Measurements from ENCODE around the gene TCF15.
"Not testable (repeated sequence)": the region's sequence is repeated elsewhere in the genome, so short reads cannot be mapped to it uniquely, and the experiment has no call there.

The TCF15 gene

GRCh38 chr20:578940-579690 is 31.0 kb downstream of the TCF15 start:
- not testable (repeated sequence) for DNase-seq (ENCODE audit: low spot score)

GRCh38 chr20:577167-577791 is 32.8 kb downstream of the TCF15 start:
- no peak for DNase-seq (ENCODE audit: low spot score)

GRCh38 chr20:576156-576555 is 34.0 kb downstream of the TCF15 start:
- no peak for DNase-seq (ENCODE audit: low spot score)

- DNase-seq (ENCODE audit: low spot score): no peak
These were observed 34.9 kb downstream of the TCF15 start for GRCh38 chr20:575230-575629.

GRCh38 chr20:574297-574942 is 35.7 kb downstream of the TCF15 start:
- DNase-seq (ENCODE audit: low spot score): no peak

- DNase-seq (ENCODE audit: low spot score): no peak
These were observed 36.5 kb downstream of the TCF15 start for GRCh38 chr20:573414-574296.

GRCh38 chr20:572727-573126 is 37.4 kb downstream of the TCF15 start:
- DNase-seq (ENCODE audit: low spot score): no peak

- DNase-seq (ENCODE audit: low spot score): no peak
These were observed 38.2 kb downstream of the TCF15 start for GRCh38 chr20:571754-572441.

- no peak for DNase-seq (ENCODE audit: low spot score)
These were observed 41.3 kb downstream of the TCF15 start for GRCh38 chr20:568673-569415.

- DNase-seq (ENCODE audit: low spot score): no peak
These were observed 41.9 kb downstream of the TCF15 start for GRCh38 chr20:568097-568652.

- no peak for DNase-seq (ENCODE audit: low spot score)
These were observed 45.9 kb downstream of the TCF15 start for GRCh38 chr20:564192-564591.

GRCh38 chr20:563187-563586 is 46.9 kb downstream of the TCF15 start:
- no peak for DNase-seq (ENCODE audit: low spot score)

- DNase-seq (ENCODE audit: low spot score): no peak
These were observed 47.7 kb downstream of the TCF15 start for GRCh38 chr20:562232-562897.

GRCh38 chr20:561437-562231 is 48.5 kb downstream of the TCF15 start:
- peak; percentile 83 for DNase-seq (ENCODE audit: low spot score)

- no peak for DNase-seq (ENCODE audit: low spot score)
These were observed 49.4 kb downstream of the TCF15 start for GRCh38 chr20:560680-561079.

- no peak for DNase-seq (ENCODE audit: low spot score)
These were observed 52.0 kb downstream of the TCF15 start for GRCh38 chr20:558117-558516.

- DNase-seq (ENCODE audit: low spot score): no peak
These were observed 53.1 kb downstream of the TCF15 start for GRCh38 chr20:556984-557383.

- DNase-seq (ENCODE audit: low spot score): no peak
These were observed 54.1 kb downstream of the TCF15 start for GRCh38 chr20:555976-556385.

All from COLO829 (cell line).